OCI-LY7 (cell line): Measurements from ENCODE around the gene DCPS. TPM values are rescaled to one million over a fixed set of nuclear protein-coding genes. Genes with fewer than 3 reads are reported as not detected.

Experiments
- BruUV-seq: library from RNA; stranded (reverse); fragments of 400-500 nt; replicated peaks from 2 replicates; lab custom pipeline; 2021; lab: Mats Ljungman, UMichigan
- CTCF ChIA-PET: fragments of 300-600 bp; sonication (Branson Sonifier 250); formaldehyde crosslinking; loops from one replicate; lab custom pipeline; 2022; ENCODE audit warnings: antibody characterized with exemption; ENCODE audit not compliant: unreplicated experiment; lab: Charles Lee
- POLR2A ChIA-PET: fragments of 300-600 bp; sonication (Branson Sonifier 250); formaldehyde crosslinking; loops from one replicate; lab custom pipeline; 2022; ENCODE audit warnings: antibody characterized with exemption; lab: Charles Lee
- DNase-seq: peaks from one replicate; pipeline ENCODE4 v3.0.0-alpha.2; 2015; ENCODE audit warnings: low spot score
- H2AFZ ChIP-seq: fragments of 200-600 bp; sonication (generic), shearing (Covaris generic); 2 replicates; pipeline ENCODE4 v1.6.1; 2014; ENCODE audit warnings: mild to moderate bottlenecking, antibody characterized with exemption, low read length, moderate library complexity
- H3K27ac ChIP-seq: fragments of 200-600 bp; sonication (generic); 2 replicates; pipeline ENCODE4 v1.5.1; 2014; ENCODE audit warnings: mixed run types, low read depth, mild to moderate bottlenecking, moderate library complexity, low read length, inconsistent platforms; ENCODE audit not compliant: poor library complexity, severe bottlenecking
- H3K36me3 ChIP-seq: fragments of 200-600 bp; sonication (generic); 2 replicates; pipeline ENCODE4 v1.6.1; 2014; ENCODE audit warnings: mild to moderate bottlenecking, antibody characterized with exemption, low read length, moderate library complexity, mixed read lengths; ENCODE audit not compliant: insufficient read depth
- H3K4me1 ChIP-seq: fragments of 200-600 bp; sonication (generic); 2 replicates; pipeline ENCODE4 v1.5.1; 2014; ENCODE audit warnings: mild to moderate bottlenecking, low read length; ENCODE audit not compliant: insufficient read depth, poor library complexity, severe bottlenecking
- H3K4me2 ChIP-seq: fragments of 200-600 bp; sonication (generic); 2 replicates; pipeline ENCODE4 v1.6.1; 2014; ENCODE audit warnings: mild to moderate bottlenecking, low read length
- H3K4me3 ChIP-seq: fragments of 200-600 bp; sonication (generic); 2 replicates; pipeline ENCODE4 v1.5.1; 2014; ENCODE audit warnings: mild to moderate bottlenecking, low read depth, low read length; ENCODE audit not compliant: poor library complexity, severe bottlenecking
- H3K79me2 ChIP-seq: fragments of 200-600 bp; sonication (generic); 2 replicates; pipeline ENCODE4 v1.6.1; 2016; ENCODE audit warnings: low read depth, mild to moderate bottlenecking, low read length, moderate library complexity, mixed read lengths; ENCODE audit not compliant: insufficient read depth
- H3K9me2 ChIP-seq: fragments of 200-600 bp; sonication (generic); 2 replicates; pipeline ENCODE4 v1.6.1; 2016; ENCODE audit warnings: mild to moderate bottlenecking, low read length, mixed read lengths; ENCODE audit not compliant: insufficient read depth
- H3K9me3 ChIP-seq: fragments of 200-600 bp; sonication (generic); 2 replicates; pipeline ENCODE4 v1.6.1; 2014; ENCODE audit warnings: mild to moderate bottlenecking, mixed run types, low read length, mixed read lengths
- H4K20me1 ChIP-seq: fragments of 200-600 bp; sonication (generic); 2 replicates; pipeline ENCODE4 v1.6.1; 2014; ENCODE audit warnings: mild to moderate bottlenecking, antibody characterized with exemption, low read length, moderate library complexity, mixed read lengths; ENCODE audit not compliant: insufficient read depth
- CTCF ChIP-seq: fragments of 200-600 bp; sonication (generic); conservative IDR thresholded peaks from 2 replicates; pipeline ENCODE4 v1.5.1; 2014; ENCODE audit warnings: mild to moderate bottlenecking, antibody characterized with exemption, low read length, moderate library complexity, mixed read lengths
- EZH2phosphoT487 ChIP-seq: fragments of 200-600 bp; sonication (generic); IDR thresholded peaks from 2 replicates; pipeline ENCODE4 v1.6.1; 2018; ENCODE audit warnings: low read depth, borderline replicate concordance, mild to moderate bottlenecking, mixed run types, antibody characterized with exemption, low read length, moderate library complexity, mixed read lengths
- intact Hi-C: fragments of 100-400 bp; cut with micrococcal nuclease; formaldehyde crosslinking; loops from one replicate; pipeline ENCODE4 v1.10.0; 2022; ENCODE audit not compliant: unreplicated experiment
- total RNA-seq, 2 experiments: library from RNA; depleted of rRNA in 1 of 2; stranded (reverse); fragments of >200 nt in 1 of 2; shearing (Covaris generic) in 1 of 2; gene quantifications; 2 replicates each; pipeline ENCODE4 v1.2.3, GENCODE V29; 2014 to 2022

The DCPS gene
- total RNA-seq, 2 experiments from 2014 or later, result 30.4 to 36.5 TPM

- intact Hi-C loops, result loop anchor here (1.0 to 5.0 kb wide), 3 partner anchors 130 to 682 kb away; no protein-coding TSS in a partner anchor
- peak; percentile 66 for DNase-seq
- Histone ChIP-seq H3K4me3 (no peak overlapping the region), H3K27ac (no peak overlapping the region), H3K4me2 (no peak overlapping the region), H3K36me3 (peaks cover 60% of the 10 kb centered on the region), H3K4me1 (peaks cover 9% of the 10 kb centered on the region), H3K79me2 (peaks cover 5% of the 10 kb centered on the region; the same call in 1 of the 2 replicates), H3K9me3 (no peaks in the 10 kb centered on the region), H3K9me2 (no peaks in the 10 kb centered on the region), H2AFZ (no peak overlapping the region), H4K20me1 (no peaks in the 10 kb centered on the region)
- ChIA-PET POLR2A (interaction anchor here (1.5 kb wide), 1 partner anchor 13 kb away, joined by 4 read pairs; no protein-coding TSS in a partner anchor), CTCF (interaction anchor here (0.8 to 1.5 kb wide), 4 partner anchors 131 to 174 kb away, joined by 3 to 6 read pairs (median 4); no protein-coding TSS in a partner anchor)
- BruUV-seq, result no TSS peak
- TF ChIP-seq EZH2phosphoT487, result no peak
- TF ChIP-seq CTCF, result peak; percentile 95
These were observed 6.5 kb downstream of the DCPS start for GRCh38 chr11:126310200-126310991.

GRCh38 chr11:126310992-126311310 is 7.1 kb downstream of the DCPS start:
- Histone ChIP-seq H3K79me2 (no peaks in the 10 kb centered on the region), H3K27ac (no peak overlapping the region), H3K4me3 (no peak overlapping the region), H3K36me3 (peaks cover 65% of the 10 kb centered on the region), H3K4me1 (peaks cover 4% of the 10 kb centered on the region), H3K9me2 (no peaks in the 10 kb centered on the region), H4K20me1 (no peaks in the 10 kb centered on the region), H2AFZ (no peak overlapping the region), H3K4me2 (no peak overlapping the region), H3K9me3 (0 out of 2 replicates have a peak, but pooled peaks cover 4% of the 10 kb centered on the region)
- ChIA-PET POLR2A (interaction anchor here (0.7 to 1.5 kb wide), 2 partner anchors 13 to 43 kb away, joined by 3 to 4 read pairs; no protein-coding TSS in a partner anchor), CTCF (interaction anchor here (0.8 to 1.0 kb wide), 2 partner anchors 170 to 173 kb away, joined by 3 to 6 read pairs; no protein-coding TSS in a partner anchor)
- TF ChIP-seq CTCF (no peak), EZH2phosphoT487 (no peak)
- intact Hi-C loops, result loop anchor here (1.0 to 5.0 kb wide), 3 partner anchors 129 to 681 kb away; no protein-coding TSS in a partner anchor
- no peak for DNase-seq
- BruUV-seq, result no TSS peak
